Measurements from ENCODE around the gene C7orf25.
A peak's percentile ranks its signal among the peaks of the same experiment; 100 is the strongest.

C7orf25 gene

DNA sequence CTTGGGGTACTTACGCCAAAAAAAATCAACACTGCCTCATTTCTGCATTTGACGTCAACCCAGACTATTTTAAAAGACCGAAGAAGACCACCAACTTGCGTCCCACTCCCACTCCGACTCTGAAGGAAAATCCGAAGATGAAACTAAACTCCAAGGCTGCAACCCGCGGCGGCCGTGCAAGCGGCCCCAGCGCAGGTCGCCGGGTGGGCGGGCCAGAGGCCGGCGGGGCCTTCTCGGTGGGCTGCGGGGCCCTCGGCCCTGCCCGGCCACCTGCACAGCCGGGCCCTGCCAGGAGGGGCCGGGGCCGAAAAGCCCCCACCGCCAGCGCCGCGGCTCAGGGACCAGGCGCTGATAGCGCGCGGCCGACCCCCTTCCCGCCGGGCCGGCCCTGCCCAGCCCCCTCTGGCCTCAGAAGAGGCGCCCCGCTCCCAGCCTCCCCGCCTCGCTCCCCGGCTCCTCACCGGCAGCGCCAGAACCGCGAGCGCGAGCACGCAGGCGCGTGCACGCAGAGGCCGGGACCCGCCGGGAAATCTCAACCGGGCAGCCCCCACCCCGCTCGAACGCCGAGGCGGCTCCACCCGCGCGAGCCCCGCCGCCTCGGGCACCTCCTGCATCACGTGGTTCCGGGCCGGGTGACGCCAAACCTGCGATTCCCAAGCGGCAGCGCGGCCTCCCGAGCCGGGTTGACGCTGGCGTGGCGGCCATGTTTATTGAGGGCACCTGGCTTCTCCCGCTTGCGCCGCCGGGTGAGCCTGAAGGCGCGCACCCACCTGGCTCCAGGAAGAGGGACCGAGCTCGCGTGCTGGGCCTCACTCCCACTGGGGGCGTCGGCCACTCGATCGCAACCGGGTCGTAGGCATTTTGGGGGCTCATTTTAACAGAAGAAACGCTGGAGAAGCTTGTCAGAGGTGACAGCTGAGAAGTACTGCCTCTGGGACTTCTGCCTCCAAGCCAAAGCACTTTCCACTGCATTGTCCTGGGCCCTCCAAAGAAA is at the start of gene C7orf25:
Gene C7orf25, minus strand, starts transcription at position 617 of the 994 bp plus-strand sequence. CDS start 1,170 bp downstream, outside the sequence.
- peak; percentile 88 to 95 (median 94) for DNase-seq (ENCODE audit: low read depth in 3 of 3)

GRCh38 chr7:42961170-42961569 is 49.3 kb upstream of the C7orf25 start:
- DNase-seq (ENCODE audit: low read depth in 3 of 3), result no peak

- DNase-seq (ENCODE audit: low read depth in 3 of 3), result no peak
Observed at GRCh38 chr7:42960762-42961161, 48.9 kb upstream of the C7orf25 start.

GRCh38 chr7:42959549-42959948 is 47.7 kb upstream of the C7orf25 start:
- no peak for DNase-seq (ENCODE audit: low read depth in 3 of 3)

DNA sequence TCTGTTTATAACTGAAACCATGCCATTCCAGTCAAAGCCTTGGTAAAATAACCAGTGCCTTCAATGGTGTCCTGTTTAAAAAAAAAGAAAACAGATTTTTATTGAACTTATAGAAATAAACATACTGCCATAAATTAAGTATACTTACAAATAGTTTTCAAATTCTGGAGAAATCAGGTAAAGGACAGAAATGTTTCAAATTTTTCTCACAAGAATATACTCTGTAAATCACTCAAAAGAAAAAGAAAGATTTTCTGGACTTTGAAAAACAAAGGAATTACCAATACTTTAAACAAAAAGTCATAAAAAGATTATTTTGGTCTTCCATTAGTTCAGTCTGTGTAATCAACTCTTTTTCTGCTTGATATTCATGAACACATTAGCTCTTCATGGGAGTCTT is 44.2 kb upstream of the C7orf25 start:
- DNase-seq (ENCODE audit: low read depth in 3 of 3), result no peak

GRCh38 chr7:42953994-42954393 is 42.1 kb upstream of the C7orf25 start:
- DNase-seq (ENCODE audit: low read depth in 3 of 3), result no peak

DNA sequence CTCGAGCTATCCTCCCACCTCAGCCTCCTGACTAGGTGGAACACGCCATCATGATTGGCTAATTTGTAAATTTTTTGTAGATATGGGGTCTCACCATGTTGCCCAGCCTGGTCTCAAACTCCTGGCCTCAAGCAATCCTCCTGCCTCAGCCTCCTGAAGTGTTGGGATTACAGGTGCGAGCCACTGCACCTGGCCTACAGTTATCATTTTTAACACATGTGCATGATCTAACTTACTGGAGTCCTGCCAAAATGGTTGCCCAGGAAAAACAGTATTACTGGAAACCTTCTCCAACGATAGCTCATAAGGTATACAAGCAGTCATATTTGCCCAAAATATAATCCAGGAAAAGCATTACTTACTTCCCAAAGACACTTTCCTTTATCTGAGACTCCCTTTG is 40.5 kb upstream of the C7orf25 start:
- DNase-seq (ENCODE audit: low read depth in 3 of 3), result no peak

- DNase-seq (ENCODE audit: low read depth in 3 of 3), result no peak
Observed at GRCh38 chr7:42950417-42950816, 38.5 kb upstream of the C7orf25 start.

DNA sequence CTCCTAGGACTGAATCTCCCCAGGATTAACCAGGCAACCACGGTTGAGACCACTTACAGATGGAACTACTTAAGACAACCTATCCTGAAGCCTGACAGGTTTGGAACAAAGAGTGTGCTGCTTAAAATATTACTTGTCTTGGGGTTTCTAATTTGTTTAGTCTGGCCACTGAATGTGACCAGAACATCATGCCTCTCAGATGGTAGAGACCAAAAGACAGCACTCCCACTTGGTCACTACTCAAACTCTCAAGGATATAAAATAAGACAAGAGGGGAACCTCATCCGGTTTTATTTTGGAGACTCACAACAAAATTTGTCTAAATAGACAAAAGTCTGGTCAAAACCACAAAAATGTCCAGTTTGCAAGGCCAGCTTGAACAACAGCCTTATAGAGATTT is 35.7 kb upstream of the C7orf25 start:
- no peak for DNase-seq (ENCODE audit: low read depth in 3 of 3)

- no peak for DNase-seq (ENCODE audit: low read depth in 3 of 3)
Observed at GRCh38 chr7:42946627-42946950, 34.7 kb upstream of the C7orf25 start.

- no peak for DNase-seq (ENCODE audit: low read depth in 3 of 3)
Observed at GRCh38 chr7:42945821-42946626, 34.2 kb upstream of the C7orf25 start.

DNA sequence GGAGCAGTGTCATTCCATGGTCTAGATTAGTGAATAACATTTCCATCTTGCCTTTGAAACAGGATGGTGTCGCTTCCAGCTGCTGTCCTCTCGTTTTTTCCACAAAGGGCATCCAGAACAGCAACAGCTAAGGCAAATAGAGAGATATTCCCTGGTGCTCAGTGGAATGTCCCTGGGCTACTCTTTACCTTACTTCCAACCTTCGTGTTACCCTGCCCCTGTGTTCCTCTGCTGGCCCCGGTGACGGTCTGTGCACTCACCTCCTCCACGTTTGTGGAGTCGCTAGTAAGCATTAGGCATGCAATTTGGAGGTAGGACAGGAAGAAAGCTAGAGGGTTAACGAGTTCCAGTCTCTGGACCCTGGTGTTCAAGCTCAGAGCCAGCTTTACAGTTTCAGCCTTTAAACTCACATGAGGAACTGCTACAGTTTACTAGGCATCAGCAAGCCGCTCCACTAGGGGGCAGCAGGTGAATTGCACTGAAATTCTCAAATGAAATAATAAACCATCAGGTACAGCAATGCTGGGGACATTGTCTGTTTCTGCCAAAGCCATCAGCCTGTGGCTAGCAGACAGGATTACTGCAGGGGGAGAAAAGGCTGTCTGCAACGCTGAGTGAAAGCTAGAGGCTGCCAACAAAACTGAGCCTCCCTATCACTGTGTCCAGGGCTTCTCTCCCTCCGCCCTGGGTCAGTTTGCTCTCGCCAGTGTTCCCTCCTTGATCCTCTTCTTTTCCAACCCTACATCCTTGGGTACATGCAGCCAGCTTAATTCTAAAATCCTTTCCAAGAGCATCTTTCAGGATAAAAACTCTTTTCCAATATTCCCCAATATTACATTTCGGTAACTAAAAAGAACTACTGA is 29.3 kb upstream of the C7orf25 start:
- DNase-seq (ENCODE audit: low read depth in 3 of 3), result peak; percentile 57 to 70 (median 58)

- no peak for DNase-seq (ENCODE audit: low read depth in 3 of 3)
Observed at GRCh38 chr7:42939457-42940240, 27.8 kb upstream of the C7orf25 start.

GRCh38 chr7:42935861-42936260 is 24.0 kb upstream of the C7orf25 start:
- no peak for DNase-seq (ENCODE audit: low read depth in 3 of 3)

DNA sequence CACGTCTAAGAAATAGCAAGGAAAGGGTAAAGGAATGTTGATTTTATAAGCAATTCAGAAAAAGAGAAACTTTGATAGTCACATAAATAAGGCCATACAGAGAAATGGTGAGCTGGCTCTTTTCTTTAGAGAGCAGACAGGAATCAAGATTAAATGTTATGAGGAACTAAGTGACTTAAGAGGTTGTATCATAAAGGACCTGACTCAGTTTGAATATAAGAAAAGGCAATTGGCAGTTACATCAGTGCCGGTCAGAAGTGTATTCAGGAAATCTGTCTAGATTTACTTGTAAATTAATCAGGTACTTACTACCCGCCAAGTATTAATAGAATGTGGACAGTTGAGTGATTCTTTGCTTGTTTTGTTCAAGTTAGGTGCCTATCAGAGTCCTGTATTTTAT is 22.4 kb upstream of the C7orf25 start:
- DNase-seq (ENCODE audit: low read depth in 3 of 3), result no peak

DNA sequence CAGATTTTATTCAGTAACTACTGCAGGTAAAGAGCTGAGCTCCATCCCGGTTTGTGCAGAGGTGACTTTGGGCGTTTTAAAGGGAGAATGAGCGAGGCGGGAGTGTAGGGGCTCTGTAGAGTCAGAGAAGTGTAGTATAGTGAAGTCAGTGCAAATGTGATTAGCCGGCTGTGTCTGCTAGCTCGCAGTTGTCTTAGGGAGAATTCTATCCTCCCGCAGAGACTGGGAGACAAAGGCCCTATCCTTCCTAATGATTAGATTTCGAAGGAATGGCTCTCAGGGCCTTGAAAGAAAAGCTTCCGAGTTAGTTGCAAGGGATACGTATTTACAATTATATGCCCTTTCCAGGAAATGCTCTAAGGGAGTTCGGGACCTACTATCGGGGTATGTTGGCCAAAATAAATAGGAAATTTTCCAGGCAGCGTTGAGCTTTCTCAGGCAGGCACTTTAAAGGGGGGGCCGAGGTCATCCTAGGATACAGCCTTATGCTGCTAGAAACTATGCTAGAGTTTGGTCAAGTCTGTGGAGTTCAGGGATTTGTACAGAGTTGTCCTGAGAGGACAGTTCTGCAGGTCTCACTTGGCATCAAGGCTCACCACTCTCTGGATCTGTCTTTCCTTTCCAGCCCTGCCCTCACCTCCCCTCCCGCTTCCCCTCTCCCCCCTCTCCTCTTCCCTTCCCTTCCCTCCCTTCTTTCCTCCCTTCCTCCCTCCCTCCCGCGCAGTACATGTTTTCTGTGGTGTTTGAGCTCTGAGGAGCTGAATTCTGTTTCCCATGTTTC is 21.1 kb upstream of the C7orf25 start:
- DNase-seq (ENCODE audit: low read depth in 3 of 3), result no peak

DNA sequence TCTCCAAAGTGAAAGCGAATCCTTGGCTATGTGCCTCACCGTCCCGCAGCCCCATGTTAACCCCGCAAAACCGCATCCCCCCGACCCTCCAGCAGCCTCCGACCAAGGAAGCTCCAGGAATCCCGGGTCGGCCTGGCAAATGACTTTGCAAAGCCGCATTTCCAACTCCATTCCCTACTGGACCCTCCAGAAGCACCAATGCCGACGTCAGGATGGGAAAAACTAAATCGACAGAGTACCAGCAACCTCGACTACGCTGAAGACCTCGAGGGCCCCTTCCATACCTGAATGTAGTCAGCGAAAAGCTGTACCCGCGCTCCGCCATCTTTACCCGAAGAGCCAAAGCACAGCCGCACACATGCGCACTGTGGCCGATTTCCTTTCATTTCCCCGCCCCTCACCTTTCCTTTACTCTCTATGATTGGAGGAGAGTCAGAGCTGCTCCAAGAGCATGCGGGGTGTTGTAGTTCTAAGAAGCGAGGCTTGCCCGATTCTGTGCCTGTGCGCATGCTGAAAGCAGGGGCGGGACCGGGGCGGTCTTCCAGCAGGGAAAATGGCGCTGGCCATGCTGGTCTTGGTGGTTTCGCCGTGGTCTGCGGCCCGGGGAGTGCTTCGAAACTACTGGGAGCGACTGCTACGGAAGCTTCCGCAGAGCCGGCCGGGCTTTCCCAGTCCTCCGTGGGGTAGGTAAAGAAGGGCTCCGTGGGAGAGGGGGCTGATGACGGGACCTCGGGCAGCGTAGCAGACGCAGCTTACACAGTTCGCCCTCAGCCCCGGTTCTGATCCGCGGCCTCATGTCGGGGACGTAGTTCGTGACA is 20.2 kb upstream of the C7orf25 start, which contains the start of the genes MRPL32 and PSMA2:
Gene MRPL32, plus strand, starts transcription at position 543 of the 818 bp plus-strand sequence. Its CDS starts 11 bp downstream, at position 554.
Gene PSMA2, minus strand, starts transcription at position 341 of the 818 bp plus-strand sequence. Its CDS starts 16 bp downstream, at position 325.
- peak; percentile 85 to 91 (median 90) for DNase-seq (ENCODE audit: low read depth in 3 of 3)

DNA sequence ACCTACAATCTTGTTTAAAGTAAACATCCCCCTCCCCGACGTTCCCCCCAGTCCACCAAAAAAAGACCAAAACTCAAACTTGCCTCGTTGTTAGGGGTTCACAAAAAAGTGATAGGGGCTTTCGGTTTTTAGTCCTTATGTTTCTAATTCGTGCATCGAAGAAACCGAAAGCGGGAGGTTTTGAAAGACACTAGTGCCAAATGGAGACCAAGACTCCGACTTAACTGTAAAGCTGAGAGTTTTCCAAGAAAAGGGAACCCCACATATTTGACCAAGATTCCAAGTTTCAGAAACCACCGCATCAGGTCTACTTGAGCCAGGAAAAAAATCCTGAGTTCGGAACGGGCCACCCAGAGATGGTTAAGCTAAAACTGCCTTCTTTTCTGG is 19.6 kb upstream of the C7orf25 start:
- no peak for DNase-seq (ENCODE audit: low read depth in 3 of 3)

- DNase-seq (ENCODE audit: low read depth in 3 of 3), result no peak
Observed at GRCh38 chr7:42930889-42931288, 19.0 kb upstream of the C7orf25 start.
